Activated CD8-positive, alpha-beta T cell treated with anti-CD3 and anti-CD28 coated beads for 36 hours (primary cell): ENCODE measurements around the gene BICRA. TPM values are rescaled to one million over a fixed set of nuclear protein-coding genes. Genes with fewer than 3 reads are reported as not detected.

Experiments used
- ATAC-seq: fragments of 200-7000 bp; cut with Tn5 transposase; one replicate; pipeline ENCODE4 v1.10.0; 2021; ENCODE audit warnings: mild to moderate bottlenecking, moderate library complexity
- CTCF ChIA-PET: fragments of 350-600 bp; sonication (Branson Sonifier 250); formaldehyde crosslinking; loops from one replicate; lab custom pipeline; 2021; ENCODE audit warnings: antibody characterized with exemption; lab: Charles Lee
- POLR2A ChIA-PET: fragments of 350-600 bp; sonication (Branson Sonifier 250); formaldehyde crosslinking; loops from one replicate; lab custom pipeline; 2021; ENCODE audit warnings: antibody characterized with exemption; lab: Charles Lee
- DNase-seq: peaks from one replicate; pipeline ENCODE4 v3.0.0-alpha.2; 2020
- H3K27ac Mint-ChIP-seq: one replicate; pipeline ENCODE4 v1.8.0; 2021; ENCODE audit warnings: mild to moderate bottlenecking, mixed read lengths
- H3K27me3 Mint-ChIP-seq: one replicate; pipeline ENCODE4 v1.8.0; 2021; ENCODE audit warnings: mixed read lengths
- H3K36me3 Mint-ChIP-seq: one replicate; pipeline ENCODE4 v1.8.0; 2021; ENCODE audit warnings: low read depth, mixed read lengths
- H3K4me1 Mint-ChIP-seq: one replicate; pipeline ENCODE4 v1.8.0; 2021; ENCODE audit warnings: low read depth, mixed read lengths
- H3K4me3 Mint-ChIP-seq: one replicate; pipeline ENCODE4 v1.8.0; 2021; ENCODE audit warnings: mild to moderate bottlenecking, moderate library complexity, mixed read lengths
- H3K9me3 Mint-ChIP-seq: one replicate; pipeline ENCODE4 v1.8.0; 2021; ENCODE audit warnings: mixed read lengths
- intact Hi-C: fragments of 100-400 bp; cut with micrococcal nuclease; formaldehyde crosslinking; loops from one replicate; pipeline ENCODE4 v1.10.0; 2022
- total RNA-seq, 2 experiments: library from RNA; stranded (reverse); gene quantifications; one replicate each; pipeline ENCODE4 v1.2.3, GENCODE V29; 2021
- TF ChIP-seq, protein P1 (sequence below): fragments of 200-600 bp; IDR thresholded peaks from one replicate; pipeline ENCODE4 v1.8.0; 2022; ENCODE audit warnings: antibody characterized with exemption, mild to moderate bottlenecking

BICRA gene
- total RNA-seq, 2 experiments from 2014 or later, result 8.7 to 8.8 TPM

DNA sequence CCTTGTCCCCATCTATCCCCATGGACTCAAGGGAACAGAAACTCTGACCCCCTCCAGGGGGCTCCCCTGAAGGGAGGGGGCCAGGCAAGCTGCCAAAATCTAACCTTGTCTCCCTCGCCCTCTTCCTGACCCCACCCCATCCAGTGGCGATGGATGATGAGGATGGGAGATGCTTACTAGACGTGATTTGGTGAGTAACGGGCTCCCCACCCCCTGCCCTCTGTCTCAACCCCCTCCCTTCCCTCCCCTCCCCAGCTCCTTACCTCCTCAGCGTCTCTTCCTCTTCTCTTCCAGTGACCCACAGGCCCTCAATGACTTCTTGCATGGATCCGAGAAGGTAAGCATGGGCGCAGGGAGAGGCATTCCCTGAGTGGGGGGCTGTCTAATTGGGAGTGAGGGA, 64.5 kb downstream of the BICRA start:
- TF ChIP-seq, protein P1, sequence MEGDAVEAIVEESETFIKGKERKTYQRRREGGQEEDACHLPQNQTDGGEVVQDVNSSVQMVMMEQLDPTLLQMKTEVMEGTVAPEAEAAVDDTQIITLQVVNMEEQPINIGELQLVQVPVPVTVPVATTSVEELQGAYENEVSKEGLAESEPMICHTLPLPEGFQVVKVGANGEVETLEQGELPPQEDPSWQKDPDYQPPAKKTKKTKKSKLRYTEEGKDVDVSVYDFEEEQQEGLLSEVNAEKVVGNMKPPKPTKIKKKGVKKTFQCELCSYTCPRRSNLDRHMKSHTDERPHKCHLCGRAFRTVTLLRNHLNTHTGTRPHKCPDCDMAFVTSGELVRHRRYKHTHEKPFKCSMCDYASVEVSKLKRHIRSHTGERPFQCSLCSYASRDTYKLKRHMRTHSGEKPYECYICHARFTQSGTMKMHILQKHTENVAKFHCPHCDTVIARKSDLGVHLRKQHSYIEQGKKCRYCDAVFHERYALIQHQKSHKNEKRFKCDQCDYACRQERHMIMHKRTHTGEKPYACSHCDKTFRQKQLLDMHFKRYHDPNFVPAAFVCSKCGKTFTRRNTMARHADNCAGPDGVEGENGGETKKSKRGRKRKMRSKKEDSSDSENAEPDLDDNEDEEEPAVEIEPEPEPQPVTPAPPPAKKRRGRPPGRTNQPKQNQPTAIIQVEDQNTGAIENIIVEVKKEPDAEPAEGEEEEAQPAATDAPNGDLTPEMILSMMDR, result no peak
- H3K4me1 Mint-ChIP-seq, result no peaks in the 10 kb centered on the region
- POLR2A ChIA-PET, result no interaction called here
- H3K27ac Mint-ChIP-seq, result no peak overlapping the region
- no peak for DNase-seq
- H3K9me3 Mint-ChIP-seq, result no peaks in the 10 kb centered on the region
- intact Hi-C loops, result no loop called here
- no peaks in the 10 kb centered on the region for H3K27me3 Mint-ChIP-seq
- H3K36me3 Mint-ChIP-seq, result no peaks in the 10 kb centered on the region
- ATAC-seq, result no peak
- H3K4me3 Mint-ChIP-seq, result no peak overlapping the region
- CTCF ChIA-PET, result no interaction called here

DNA sequence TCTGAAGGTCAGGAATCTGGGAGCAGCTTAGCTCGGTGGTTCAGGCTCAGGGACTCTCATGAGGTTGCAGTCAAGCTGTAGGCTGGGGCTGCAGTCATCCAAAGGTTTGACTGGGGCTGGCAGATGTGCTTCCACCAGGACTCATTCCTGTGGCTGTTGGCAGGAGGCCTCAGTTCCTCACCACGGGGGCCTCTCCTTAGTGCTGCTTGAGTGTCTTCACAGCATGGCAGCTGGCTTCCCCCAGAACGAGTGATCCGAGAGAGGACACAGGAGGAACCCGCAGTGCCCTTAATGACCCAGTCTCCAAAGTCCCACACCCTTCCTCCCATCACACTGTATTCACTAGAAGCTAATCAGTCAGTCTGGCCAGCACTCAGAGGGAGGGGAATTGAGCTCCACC, 65.6 kb downstream of the BICRA start:
- H3K27me3 Mint-ChIP-seq, result no peaks in the 10 kb centered on the region
- H3K4me1 Mint-ChIP-seq, result no peaks in the 10 kb centered on the region
- ChIA-PET CTCF (interaction anchor here (0.8 to 1.6 kb wide), 2 partner anchors 25 to 33 kb away, joined by 3 to 5 read pairs; no protein-coding TSS in a partner anchor), POLR2A (interaction anchor here (0.6 kb wide), 1 partner anchor 9 kb away, joined by 5 read pairs; no protein-coding TSS in a partner anchor)
- H3K27ac Mint-ChIP-seq, result no peak overlapping the region
- peaks cover 3% of the 10 kb centered on the region for H3K36me3 Mint-ChIP-seq
- TF ChIP-seq, protein P1, result no peak
- H3K9me3 Mint-ChIP-seq, result no peaks in the 10 kb centered on the region
- no peak for ATAC-seq
- no peak for DNase-seq
- intact Hi-C loops, result no loop called here
- H3K4me3 Mint-ChIP-seq, result no peak overlapping the region

DNA sequence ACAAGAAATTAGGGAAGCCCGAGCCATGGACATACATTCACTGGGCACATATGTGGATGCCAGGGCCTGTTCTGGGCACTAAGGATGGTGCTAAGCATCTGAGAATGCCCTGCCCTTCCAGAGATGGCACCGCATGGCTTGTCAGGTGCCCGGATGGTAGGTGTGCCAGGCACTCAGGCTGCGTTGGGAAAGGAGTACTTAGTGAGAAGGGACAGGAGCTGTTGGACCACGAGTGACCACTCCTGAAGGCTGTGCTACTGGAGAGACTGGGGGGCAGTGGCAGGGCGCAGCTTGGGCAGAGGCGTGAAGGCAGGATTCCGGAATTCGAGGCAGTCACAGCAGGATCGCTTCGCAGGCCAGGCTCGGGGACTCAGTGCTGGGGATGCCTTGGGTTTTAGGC, 66.3 kb downstream of the BICRA start:
- intact Hi-C loops, result no loop called here
- H3K36me3 Mint-ChIP-seq, result peaks cover 3% of the 10 kb centered on the region
- no peak overlapping the region for H3K4me3 Mint-ChIP-seq
- H3K9me3 Mint-ChIP-seq, result no peaks in the 10 kb centered on the region
- TF ChIP-seq, protein P1, result no peak
- H3K27ac Mint-ChIP-seq, result no peak overlapping the region
- H3K27me3 Mint-ChIP-seq, result no peaks in the 10 kb centered on the region
- DNase-seq, result no peak
- ChIA-PET CTCF (interaction anchor here (1.6 kb wide), 1 partner anchor 25 kb away, joined by 5 read pairs; no protein-coding TSS in a partner anchor), POLR2A (no interaction called here)
- ATAC-seq, result no peak
- H3K4me1 Mint-ChIP-seq, result no peaks in the 10 kb centered on the region

DNA sequence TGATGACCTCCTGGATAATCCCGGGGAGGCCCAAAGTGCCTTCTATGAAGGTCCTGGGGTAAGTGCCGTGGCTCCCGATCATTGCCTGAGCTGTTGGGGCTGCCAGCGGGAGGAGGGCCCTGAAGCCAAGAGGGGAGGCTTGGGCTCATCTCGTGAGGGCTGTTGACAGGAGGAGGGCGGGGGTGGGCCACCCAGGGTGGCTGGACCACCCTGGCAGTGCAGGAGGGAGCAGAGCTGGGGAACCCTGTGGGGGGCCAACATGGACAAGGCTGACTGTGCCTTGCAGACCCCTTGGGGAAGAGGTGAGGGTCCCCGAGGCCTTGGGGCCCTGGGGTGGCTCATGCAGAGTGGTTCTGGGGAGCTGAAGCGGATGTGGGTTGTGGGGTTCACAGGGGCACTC, 66.9 kb downstream of the BICRA start:
- Mint-ChIP-seq H3K4me3 (no peak overlapping the region), H3K36me3 (peaks cover 3% of the 10 kb centered on the region), H3K9me3 (no peaks in the 10 kb centered on the region), H3K27me3 (no peaks in the 10 kb centered on the region), H3K27ac (no peak overlapping the region), H3K4me1 (no peaks in the 10 kb centered on the region)
- DNase-seq, result no peak
- ChIA-PET CTCF (interaction anchor here (0.7 to 1.6 kb wide), 2 partner anchors 23 to 24 kb away, joined by 3 to 5 read pairs; no protein-coding TSS in a partner anchor), POLR2A (no interaction called here)
- TF ChIP-seq, protein P1, result no peak
- ATAC-seq, result no peak
- intact Hi-C loops, result no loop called here

DNA sequence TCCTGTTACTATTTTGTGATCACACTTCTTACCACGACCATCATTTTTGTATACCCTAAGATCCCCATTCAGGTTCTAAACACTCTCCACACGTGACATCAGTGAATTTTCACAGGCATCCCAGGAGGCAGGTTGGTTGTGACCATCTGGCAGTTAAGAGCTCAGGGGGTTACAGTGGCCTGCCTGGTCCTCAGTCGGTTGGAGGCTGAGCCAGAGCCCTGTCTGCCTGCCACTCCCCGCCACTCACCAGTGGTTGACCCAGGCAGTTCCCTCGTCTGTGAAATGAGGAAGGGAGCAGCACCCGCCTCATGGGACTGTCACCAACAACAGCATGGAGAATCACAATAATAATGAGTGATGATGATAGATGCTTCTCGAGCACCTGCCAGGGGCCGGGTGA, 67.9 kb downstream of the BICRA start:
- DNase-seq (no peak), ATAC-seq (no peak)
- Mint-ChIP-seq H3K4me1 (no peaks in the 10 kb centered on the region), H3K27ac (no peak overlapping the region), H3K27me3 (no peaks in the 10 kb centered on the region), H3K36me3 (peaks cover 3% of the 10 kb centered on the region), H3K4me3 (no peak overlapping the region), H3K9me3 (no peaks in the 10 kb centered on the region)
- ChIA-PET POLR2A (interaction anchor here (1.3 kb wide), 1 partner anchor 9 kb away, joined by 4 read pairs; no protein-coding TSS in a partner anchor), CTCF (interaction anchor here (0.7 kb wide), 1 partner anchor 22 kb away, joined by 3 read pairs; no protein-coding TSS in a partner anchor)
- TF ChIP-seq, protein P1, result no peak
- intact Hi-C loops, result no loop called here
